ENCODE results near the gene ZNF430. TPM values are rescaled to one million over a fixed set of nuclear protein-coding genes. Genes with fewer than 3 reads are reported as not detected.

Gene ZNF430
- total RNA-seq, 4 donors from 2014 or later = 22.0 to 36.0 (median 26.7) TPM

GRCh38 chr19:21028969-21029268 is 8.5 kb downstream of the ZNF430 start:
- TF ChIP-seq POLR2AphosphoS5 (IDR thresholded peaks at IDR 0.05) (no peak), POLR2A (IDR thresholded peaks at IDR 0.05) (no peak), CTCF (IDR thresholded peaks at IDR 0.05) (no peak), EP300 (IDR thresholded peaks at IDR 0.05) (no peak)
- DNase-seq (ENCODE audit: low spot score in 2 of 2) = no peak
- H3K27me3 ChIP-seq = no peaks in the 10 kb centered on the region
- H3K4me3 ChIP-seq = no peak overlapping the region
- peaks cover 42% of the 10 kb centered on the region for H3K36me3 ChIP-seq
- no peak overlapping the region for H3K27ac ChIP-seq
- no peaks in the 10 kb centered on the region for H3K9me3 ChIP-seq
- no peaks in the 10 kb centered on the region for H3K4me1 ChIP-seq

- peaks cover 24% of the 10 kb centered on the region for H3K9me3 ChIP-seq
Observed at GRCh38 chr19:21045028-21045427, 24.6 kb downstream of the ZNF430 start.

GRCh38 chr19:21046489-21046888 is 26.0 kb downstream of the ZNF430 start:
- Histone ChIP-seq H3K36me3 (peaks cover 70% of the 10 kb centered on the region), H3K27me3 (no peaks in the 10 kb centered on the region), H3K27ac (no peak overlapping the region), H3K4me3 (no peak overlapping the region), H3K4me1 (no peaks in the 10 kb centered on the region), H3K9me3 (peaks cover 24% of the 10 kb centered on the region)
- WGBS = 92% methylated on average over 3 of the region's 3 CpGs
- TF ChIP-seq POLR2AphosphoS5 (IDR thresholded peaks at IDR 0.05) (no peak), EP300 (IDR thresholded peaks at IDR 0.05) (no peak), CTCF (IDR thresholded peaks at IDR 0.05) (no peak), POLR2A (IDR thresholded peaks at IDR 0.05) (no peak)
- DNase-seq (ENCODE audit: low spot score in 2 of 2) = no peak

More at GRCh38 chr19:21045028-21045427, 24.6 kb downstream of the ZNF430 start:
- H3K36me3 ChIP-seq = peaks cover 67% of the 10 kb centered on the region
- H3K27me3 ChIP-seq = no peaks in the 10 kb centered on the region
- no peaks in the 10 kb centered on the region for H3K4me1 ChIP-seq
- no peak overlapping the region for H3K4me3 ChIP-seq
- TF ChIP-seq POLR2AphosphoS5 (IDR thresholded peaks at IDR 0.05) = no peak
- no peak for TF ChIP-seq EP300 (IDR thresholded peaks at IDR 0.05)
- TF ChIP-seq POLR2A (IDR thresholded peaks at IDR 0.05) = no peak
- no peak for TF ChIP-seq CTCF (IDR thresholded peaks at IDR 0.05)
- DNase-seq (ENCODE audit: low spot score in 2 of 2) = no peak
- H3K27ac ChIP-seq = no peak overlapping the region

- Histone ChIP-seq H3K4me3 (no peak overlapping the region), H3K9me3 (peaks cover 27% of the 10 kb centered on the region), H3K36me3 (peaks cover 69% of the 10 kb centered on the region), H3K27me3 (no peaks in the 10 kb centered on the region), H3K27ac (no peak overlapping the region), H3K4me1 (no peaks in the 10 kb centered on the region)
- no peak for DNase-seq (ENCODE audit: low spot score in 2 of 2)
- TF ChIP-seq EP300 (IDR thresholded peaks at IDR 0.05) (no peak), CTCF (IDR thresholded peaks at IDR 0.05) (no peak), POLR2AphosphoS5 (IDR thresholded peaks at IDR 0.05) (no peak)
- 97% methylated on average over 2 of the region's 2 CpGs for WGBS
Observed at GRCh38 chr19:21047716-21048115, 27.3 kb downstream of the ZNF430 start.

GRCh38 chr19:21052902-21053301 is 32.4 kb downstream of the ZNF430 start:
- H3K9me3 ChIP-seq = peaks cover 23% of the 10 kb centered on the region

More at GRCh38 chr19:21052902-21053301, 32.4 kb downstream of the ZNF430 start:
- 96% methylated on average over 5 of the region's 5 CpGs for WGBS
- Histone ChIP-seq H3K27me3 (no peaks in the 10 kb centered on the region), H3K36me3 (peaks cover 83% of the 10 kb centered on the region), H3K4me1 (no peaks in the 10 kb centered on the region), H3K27ac (no peak overlapping the region), H3K4me3 (no peak overlapping the region)
- no peak for TF ChIP-seq POLR2AphosphoS5 (IDR thresholded peaks at IDR 0.05)
- TF ChIP-seq POLR2A (IDR thresholded peaks at IDR 0.05) = no peak
- no peak for TF ChIP-seq EP300 (IDR thresholded peaks at IDR 0.05)
- no peak for TF ChIP-seq CTCF (IDR thresholded peaks at IDR 0.05)
- DNase-seq (ENCODE audit: low spot score in 2 of 2) = no peak
